Uterus (tissue), 2 donors: ENCODE data around the gene PIK3CD.

Experiments used
- CTCF ChIP-seq, 4 experiments: fragments of 200-600 bp in 2 of 4; fragments of 450-650 bp in 2 of 4; sonication (generic) in 2 of 4; IDR thresholded peaks; one replicate each; pipeline ENCODE4 v1.5.1; 2016 to 2019; ENCODE audit warnings: antibody characterized with exemption in 4 of 4, mild to moderate bottlenecking in 2 of 4, moderate library complexity in 1 of 4
- POLR2A ChIP-seq, 2 donors: fragments of 450-650 bp; IDR thresholded peaks; one replicate each; pipeline ENCODE4 v1.6.1; 2016; ENCODE audit warnings: antibody characterized with exemption in 2 of 2, mild to moderate bottlenecking in 1 of 2, moderate library complexity in 1 of 2

GRCh38 chr1:9634582-9634981 lies 16.9 kb upstream of the PIK3CD start:
- TF ChIP-seq CTCF (IDR thresholded peaks at IDR 0.05) (no peak), POLR2A (IDR thresholded peaks at IDR 0.05) (no peak)
